DMS 273 treated with DMSO at 0.1 percent for 48 hours (cell line): ENCODE results near the gene ZBP1.

ENCODE experiments used
- DNase-seq: peaks from one replicate; lab custom pipeline; 2025; lab: John Stamatoyannopoulos, UW

ZBP1 gene

DNA sequence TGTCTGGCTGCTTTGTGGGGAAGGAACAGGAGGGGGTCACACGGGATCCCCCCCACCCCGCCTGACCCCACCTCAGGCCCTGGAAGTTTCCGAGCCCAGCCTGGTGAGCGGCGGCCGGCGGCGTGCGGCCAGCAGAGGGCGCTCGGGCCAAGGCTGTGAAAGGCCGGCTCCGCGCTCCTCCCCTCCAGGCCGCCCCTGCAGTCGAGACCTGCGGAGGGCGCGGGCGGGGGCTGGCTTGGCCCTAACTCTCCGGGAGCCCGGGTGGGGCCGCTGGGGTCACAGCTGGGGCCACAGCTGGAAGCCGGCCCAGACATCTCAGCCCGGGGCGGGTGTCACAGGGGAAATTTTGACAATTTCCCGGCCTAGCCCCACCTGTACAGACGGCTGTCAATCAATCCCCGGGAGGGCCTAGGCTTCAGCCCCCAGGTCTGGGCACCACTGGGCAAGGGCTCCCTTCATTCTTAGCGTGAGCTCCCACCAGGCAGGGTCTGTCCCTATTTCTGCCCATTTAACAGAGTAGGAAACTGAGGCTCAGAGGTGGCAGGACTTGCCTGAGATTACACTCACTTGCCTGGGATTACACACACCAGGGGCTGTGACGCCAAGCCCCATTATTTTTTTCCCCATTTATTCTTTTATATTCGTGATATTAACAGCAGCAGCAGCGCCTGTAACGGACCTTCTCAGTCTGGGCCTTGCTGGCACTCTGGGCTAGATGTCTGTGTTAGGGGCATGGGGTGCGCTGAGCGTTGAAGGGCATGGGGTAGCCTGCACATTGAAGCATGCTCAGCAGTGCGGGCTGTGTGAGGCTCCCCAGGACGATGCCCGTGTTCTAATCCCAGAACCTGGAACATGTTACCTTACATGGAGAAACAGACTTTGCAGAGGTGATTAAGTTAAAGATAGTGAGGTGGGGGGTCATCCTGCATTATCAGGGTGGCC is 23.0 kb downstream of the ZBP1 start:
- DNase-seq, result no peak

DNA sequence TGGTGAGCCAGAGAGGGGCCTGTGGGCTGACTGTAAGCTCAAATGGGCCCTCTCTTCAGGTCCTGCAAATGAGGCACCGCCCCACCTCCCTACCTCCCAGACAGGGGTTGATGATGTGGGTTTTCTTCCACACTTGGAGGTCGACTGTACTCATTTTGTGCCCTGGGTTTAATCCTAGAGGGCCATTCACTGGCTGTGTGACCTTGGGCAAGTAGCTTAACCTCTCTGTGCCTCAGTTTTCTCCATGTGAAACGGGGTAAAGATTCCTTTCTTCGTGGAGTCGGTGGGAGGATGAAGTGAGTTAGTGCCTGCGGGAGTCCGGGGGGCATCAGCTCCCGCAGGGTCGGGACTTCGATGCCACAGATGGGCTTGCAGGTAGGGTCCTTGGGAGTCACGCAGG is 23.9 kb downstream of the ZBP1 start:
- DNase-seq, result no peak

- no peak for DNase-seq
These were observed 24.9 kb downstream of the ZBP1 start for GRCh38 chr20:57595041-57596030.

GRCh38 chr20:57594092-57594951 is 25.9 kb downstream of the ZBP1 start:
- no peak for DNase-seq

DNA sequence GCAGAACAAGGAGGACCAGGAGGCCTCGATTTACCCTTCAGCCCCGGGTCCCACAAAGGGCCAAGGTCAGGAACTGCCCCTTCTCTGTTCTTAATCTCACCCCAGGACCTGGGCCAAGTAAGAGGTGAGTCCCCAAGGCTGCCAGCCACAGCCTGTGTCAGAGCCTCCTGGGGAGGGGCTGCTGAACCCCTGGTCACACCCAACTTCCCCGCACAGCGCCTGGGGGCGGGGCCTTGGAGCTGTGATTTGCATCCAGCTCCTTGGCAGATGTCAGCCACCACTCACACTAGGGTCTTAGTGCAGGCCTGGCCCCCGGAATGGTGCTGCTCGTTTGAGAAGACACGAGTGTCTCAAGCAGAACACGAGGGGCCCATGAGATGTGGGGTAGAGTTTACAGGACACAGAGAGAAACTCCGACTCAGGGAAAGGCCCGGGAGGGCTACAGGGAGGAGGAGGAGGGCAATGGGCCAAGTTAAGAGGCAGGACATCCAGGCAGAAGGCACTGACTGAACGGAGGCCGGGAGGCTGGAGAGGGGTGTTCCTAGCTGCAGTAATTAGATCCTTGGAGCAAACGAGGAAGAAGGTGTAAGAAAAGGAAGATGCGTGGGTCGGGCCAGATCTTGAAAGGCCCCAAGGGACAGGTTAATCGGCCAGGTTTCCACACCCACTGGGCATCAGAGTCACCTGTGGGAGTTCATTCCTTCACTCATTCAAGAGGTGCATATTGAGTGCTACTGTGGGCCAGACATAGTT is 26.9 kb downstream of the ZBP1 start:
- no peak for DNase-seq

DNA sequence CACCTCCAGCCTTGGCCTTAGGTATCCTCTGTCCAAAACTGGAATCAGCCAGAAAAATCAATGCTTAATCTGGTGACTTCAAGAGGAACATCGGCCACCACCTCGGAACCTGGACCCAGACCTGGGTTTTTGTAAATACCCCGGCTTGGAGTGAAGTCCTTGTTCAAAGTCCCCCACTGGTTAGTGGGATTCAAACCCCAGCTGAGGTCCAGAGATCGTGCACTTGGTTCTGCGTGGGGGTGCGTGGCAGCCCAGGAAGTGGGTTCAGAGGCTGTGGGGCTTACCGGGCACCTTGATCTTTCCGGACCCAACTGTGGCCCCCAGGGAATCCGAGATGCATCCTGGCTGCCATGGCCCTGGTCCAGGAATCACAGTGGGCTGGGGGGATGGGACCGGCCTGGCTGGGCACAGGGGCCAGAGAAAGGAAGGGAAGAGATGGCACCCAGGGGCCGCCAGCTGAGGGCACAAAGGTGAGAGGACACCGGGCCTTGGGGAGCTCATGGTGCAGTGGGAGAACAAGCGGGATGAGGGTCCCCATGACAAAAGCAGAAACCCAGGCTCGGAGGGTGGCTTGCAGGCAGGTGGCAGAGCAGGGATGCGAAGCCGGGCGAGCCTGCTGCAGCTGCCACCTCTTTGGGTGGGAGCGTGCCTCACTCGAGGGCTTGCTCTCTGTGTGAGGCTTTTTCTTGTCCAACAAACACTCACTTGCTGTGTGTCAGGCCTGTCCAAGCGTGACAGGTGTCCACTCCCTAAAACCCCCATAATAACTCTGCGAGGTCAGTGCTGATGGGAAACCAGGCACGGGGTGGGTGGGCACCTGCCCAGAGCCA is 27.7 kb downstream of the ZBP1 start:
- no peak for DNase-seq

DNA sequence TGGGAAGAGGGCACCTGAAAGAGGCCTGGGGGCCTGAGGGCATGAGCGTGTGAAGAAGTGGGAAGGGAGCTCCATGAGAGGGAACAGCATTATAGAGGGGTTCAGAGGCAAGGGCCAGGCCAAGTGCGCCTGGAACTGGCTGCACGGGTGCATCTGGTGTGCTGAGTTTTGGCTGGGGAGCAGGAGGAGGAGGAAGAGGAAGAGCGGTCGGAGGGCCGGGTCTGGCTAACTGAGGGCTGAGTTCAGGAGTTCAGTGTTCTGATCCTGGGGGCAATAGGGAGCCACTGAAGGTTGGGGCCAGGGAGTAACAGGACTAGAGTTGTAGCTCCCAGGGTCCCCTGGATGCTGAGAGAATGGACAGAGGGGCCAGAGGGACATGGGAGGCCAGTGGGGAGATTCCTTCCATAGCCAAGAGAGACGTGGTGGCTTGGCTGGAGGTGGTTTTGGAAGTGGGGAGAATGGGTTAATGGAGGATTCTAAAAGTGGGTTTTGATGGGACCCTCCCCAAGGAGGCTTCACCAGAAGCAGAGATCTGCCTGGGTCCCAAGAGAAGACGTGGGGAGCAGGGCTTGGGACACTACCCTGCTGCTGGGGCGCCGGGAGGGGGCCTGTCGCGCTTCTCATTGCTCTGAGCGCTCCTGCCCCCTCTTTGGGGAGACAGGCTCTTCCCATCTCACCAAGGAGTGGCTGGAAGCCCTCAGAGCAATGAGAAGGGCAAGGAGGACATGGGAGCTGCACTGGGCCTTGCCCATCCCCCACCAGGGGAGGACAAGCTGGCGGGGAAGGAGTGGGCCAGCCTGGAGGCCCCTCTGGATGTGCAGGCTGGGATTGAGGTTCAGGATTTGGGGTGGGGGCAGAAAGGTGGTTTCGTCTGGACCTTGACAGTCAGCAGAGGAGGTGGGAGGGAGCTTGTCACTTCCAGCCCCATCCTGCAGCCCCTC is 28.7 kb downstream of the ZBP1 start:
- no peak for DNase-seq

GRCh38 chr20:57590485-57591288 is 29.5 kb downstream of the ZBP1 start:
- no peak for DNase-seq

GRCh38 chr20:57589728-57590484 is 30.3 kb downstream of the ZBP1 start:
- no peak for DNase-seq

DNA sequence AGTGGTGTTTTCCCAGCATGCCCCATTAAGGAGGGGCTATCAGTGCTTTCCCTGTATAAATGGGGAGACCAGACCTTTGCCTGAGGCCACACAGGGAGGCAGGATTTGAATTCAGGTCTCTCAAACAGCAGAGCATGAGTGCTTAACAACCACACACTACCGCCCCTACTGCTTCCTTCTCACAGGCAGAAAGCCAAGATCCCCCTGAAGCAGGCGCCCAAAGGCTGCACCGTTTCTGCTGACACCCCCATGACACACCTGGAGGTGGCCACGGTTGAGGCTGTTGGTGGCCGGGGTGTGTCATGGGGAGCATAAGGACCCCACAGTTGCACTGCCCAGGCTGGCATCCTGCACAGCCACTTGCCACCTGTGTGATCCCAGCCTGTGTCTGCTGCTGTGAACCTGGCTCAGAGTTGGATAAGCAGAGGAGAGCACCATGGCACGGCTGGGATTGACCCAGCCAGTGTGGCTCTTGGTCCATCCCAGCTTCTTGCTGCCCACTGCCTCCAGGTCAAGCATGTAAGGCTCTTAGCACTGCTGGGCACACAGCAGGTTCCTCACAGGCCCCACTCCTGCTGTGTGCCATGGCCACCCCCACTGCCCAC is 31.0 kb downstream of the ZBP1 start:
- DNase-seq, result no peak

GRCh38 chr20:57588596-57588995 is 31.6 kb downstream of the ZBP1 start:
- no peak for DNase-seq

GRCh38 chr20:57587989-57588377 is 32.2 kb downstream of the ZBP1 start:
- no peak for DNase-seq

DNA sequence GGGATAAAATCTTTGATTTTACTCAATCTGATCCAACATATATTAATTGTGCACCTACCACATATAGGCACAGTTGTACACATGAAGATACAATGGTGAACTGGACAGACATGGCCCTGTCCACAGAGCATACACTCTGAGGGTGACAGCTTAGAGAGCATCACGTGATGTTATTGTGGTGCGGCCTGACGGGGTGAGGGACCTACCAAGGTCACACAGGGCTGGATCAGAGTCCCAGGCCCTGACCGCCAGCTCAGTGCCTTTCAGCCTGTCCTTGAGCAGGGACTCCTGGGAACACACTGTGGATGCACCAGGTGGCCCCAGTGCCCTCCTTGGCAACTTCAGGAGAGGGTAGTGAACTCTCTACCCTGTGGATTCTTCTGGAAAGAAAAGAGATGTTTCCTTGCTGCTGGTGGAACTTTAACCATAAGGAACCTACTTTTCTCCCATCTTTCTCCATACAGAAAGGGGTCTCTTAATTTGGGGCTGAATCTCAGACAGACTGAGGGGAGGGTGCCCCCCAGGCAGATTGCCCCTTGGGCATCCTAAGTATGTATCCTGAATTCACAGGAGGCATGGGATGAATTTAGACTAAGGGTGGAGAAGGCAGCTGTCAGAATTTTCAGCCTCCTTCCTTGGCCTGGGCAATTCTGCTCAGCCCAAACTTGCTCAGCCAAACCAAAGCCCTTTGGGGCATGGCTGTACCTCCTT is 32.8 kb downstream of the ZBP1 start:
- no peak for DNase-seq

DNA sequence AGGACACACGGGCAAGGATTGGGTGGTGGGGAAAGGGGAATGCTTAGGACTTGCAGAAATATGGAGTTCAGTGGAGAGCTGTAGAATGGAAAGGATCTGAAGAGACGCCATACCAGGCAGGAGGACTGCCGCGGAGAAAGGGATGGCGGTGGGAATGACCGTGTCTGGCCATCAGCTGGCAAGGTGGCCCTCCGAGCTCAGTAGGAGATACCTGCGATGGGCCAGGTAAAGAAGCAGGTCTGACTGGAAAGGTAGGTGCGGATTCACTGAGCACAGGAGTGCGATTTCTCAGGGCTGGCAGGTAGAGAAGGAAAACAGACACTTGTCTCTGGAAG is 33.3 kb downstream of the ZBP1 start:
- no peak for DNase-seq

- DNase-seq, result no peak
These were observed 33.8 kb downstream of the ZBP1 start for GRCh38 chr20:57586370-57586793.

DNA sequence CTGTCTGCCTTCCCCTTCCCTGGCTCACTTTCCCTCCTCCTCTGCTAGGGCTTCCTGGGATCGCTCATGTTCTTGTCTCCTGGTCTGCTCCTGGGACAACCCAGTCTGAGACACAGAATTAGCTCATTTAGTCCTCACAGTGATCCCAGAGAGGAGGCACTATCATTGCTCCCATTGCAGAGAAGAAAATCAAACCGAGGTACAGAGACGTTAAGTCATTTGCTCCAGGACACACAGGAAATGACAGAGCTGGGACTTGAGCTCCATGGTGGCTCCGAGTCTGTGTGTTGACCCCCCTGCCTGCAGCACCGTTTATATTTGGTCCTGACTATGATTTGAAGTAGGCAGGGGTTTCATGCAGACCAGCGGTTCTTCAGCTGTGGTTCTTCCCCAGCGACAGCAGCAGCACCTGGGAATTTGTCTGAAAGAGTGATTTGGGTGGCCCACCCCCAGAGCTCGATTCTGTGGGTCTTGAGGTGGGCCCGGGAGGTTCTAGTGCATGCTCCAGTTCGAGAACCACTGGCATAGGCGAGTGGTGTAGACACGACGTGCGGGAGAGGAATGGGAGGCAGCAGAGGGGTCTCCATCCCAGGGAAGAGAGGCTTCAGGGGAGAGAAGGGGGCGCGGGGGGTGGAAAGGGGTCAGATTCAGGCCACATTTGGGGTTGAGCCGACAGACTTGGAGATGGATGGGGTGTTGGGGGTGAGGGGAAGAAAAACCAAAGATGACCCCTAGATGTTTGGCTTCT is 34.6 kb downstream of the ZBP1 start:
- DNase-seq, result no peak
